HG03460 (cell line): ENCODE results near the gene ALK.

Source experiments
- ATAC-seq: cut with Tn5 transposase; IDR thresholded peaks from one replicate; pipeline ENCODE4 v1.9.1; 2021; ENCODE audit not compliant: unreplicated experiment

ALK gene

DNA sequence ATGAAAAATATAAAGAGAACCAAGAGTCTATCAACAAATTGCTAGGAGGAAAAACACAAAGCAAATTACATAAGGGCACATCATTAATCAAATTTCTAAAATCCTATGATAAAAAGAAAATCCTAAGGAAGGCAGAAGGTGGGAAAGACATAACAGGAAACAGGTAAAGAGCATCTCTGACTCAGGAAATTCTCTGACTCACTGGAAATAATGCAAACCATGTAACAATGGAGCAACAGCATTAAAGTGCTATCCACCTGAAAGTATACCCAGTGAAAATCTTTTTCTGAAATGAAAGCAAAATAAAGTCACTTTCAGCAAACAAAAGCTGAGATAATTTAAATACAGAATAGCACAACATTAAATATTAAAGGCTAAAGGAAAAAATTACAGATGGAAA lies 10.9 kb downstream of the ALK start:
- ATAC-seq: no peak

GRCh38 chr2:29902356-29902755 lies 19.0 kb downstream of the ALK start:
- ATAC-seq: no peak

GRCh38 chr2:29900971-29901633 lies 20.3 kb downstream of the ALK start:
- no peak for ATAC-seq

DNA sequence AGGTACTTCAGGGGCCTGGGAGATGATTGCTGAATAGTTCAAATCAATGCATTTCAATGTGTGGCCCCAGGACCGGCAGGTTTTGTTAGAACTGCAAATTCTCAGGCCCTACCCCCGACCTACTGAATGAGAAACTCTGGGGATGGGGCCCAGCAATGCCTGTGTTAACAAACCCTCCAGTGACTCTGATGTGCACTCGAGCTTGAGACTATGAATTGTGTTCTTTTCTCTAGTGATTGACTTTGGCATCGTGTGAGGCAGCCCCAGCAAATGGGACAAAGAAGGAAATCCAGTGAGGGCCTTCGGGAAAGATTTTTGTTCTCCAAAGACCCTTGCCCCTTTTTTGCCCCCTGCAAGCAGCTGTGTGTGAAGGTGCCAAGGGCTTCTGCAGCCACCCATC lies 22.4 kb downstream of the ALK start:
- ATAC-seq: no peak

DNA sequence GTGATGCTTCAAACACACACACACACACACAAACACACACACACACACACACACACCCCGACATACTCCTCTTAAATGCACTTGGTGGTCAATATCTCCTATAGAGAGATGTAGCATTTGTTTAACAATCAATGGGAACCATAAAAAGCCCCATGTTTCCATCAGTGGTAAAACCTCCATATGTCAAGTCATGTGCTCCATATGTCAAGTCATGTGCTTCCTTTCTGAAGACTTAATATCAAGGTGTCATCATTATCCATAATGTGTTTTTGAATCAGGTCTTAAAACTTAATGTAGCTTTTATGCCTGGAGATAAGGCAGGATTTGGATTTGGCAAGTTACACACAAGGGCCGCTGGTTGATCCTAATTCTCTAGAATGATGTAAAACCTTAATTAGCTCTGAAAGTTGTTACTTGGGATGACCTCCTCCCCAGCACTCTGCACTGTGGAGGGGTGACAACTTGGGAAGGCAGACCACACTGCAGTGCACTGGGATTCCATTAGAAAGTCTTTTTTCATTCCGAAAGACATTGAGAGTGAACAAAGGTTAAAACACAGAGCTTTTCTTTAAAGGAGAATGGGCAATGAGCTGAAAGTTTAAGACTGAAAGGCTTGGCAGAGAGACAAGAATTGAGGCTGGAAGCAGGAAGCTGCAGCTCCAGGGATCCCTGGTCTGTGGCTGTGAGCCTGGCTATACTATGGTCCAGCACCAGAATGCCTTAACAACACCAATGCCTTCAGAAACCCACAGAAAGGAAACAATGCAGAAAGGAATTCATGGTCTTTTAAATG lies 26.4 kb downstream of the ALK start:
- no peak for ATAC-seq

DNA sequence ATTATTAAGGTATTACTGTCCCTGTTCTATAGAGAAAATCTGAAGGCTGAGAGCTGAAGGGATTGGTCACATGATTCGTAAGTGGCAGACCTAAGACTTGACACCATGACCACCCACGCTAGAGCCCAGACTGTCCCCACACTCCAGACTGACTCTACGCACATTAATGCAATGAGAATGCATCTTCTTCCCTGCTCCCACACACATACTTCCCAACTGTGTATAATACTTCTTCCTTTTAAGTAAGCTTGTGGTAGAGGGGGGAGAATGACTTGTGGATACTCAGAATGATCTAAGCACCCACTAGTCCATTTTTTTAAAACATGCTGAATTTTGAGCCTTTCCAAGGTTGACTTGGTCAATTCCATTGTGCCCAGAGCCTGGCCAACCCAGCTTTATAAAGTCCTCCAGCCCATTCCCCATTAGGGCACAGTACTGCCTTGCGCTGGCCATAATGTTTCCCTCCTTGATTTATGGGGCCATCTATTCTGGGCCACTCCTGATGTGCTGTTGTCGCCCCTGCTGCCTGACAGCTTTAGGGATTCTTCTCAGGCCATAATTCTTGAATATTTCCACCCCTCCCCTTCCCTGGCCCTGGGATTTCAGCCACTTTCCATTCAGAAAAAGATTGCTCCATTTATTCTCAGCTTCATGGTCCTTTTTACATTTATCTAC lies 28.7 kb downstream of the ALK start:
- no peak for ATAC-seq

DNA sequence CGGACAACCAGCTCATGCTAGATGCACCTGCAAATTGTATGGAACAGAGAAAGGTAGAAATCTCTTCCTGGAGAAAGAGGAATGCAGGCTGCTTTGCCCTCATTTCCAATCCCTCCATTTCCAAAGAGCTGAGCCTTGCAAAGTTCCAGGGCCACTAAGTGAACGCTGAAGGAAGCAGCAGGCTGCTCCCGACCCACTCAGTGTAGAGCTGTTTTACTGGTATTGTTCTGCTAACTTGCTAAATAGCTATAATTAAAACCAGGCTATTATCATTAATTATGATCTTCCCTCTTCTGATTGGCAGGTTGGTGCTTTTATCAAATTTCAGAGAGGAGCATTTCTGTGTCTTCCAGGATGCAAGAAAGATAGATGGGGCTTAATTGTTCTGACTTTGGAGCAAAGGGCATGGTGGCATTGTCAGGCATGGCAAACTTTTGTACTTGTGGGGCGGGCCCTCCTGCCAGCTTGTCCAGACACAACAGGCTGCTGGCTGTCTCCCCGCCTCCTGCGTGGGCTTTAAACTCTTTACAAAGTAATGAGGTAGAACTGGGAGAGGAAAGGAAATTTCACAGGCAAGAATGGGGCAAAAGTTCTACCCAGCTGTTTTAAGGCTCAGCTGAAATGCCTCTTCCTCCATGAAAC lies 40.2 kb downstream of the ALK start:
- no peak for ATAC-seq

GRCh38 chr2:29880084-29880483 lies 41.3 kb downstream of the ALK start:
- ATAC-seq: no peak

DNA sequence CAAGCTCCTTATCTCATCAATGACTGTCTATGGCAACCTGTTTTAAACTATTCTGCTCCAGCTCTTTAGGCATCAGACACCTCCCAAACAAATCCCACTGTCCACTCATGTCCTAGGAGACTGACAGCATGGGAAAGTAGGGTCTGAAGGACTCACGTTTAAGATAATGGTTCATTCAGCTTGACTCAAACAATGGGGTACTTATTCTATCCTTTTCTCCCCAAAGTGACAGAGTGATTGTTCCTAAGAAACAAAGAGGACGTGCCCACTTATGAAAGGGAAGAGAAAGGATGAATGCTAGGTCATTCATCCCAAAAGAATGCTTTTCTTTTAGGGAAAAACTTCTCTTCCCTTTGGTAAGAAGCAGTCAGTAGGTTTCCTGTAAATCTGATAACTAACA lies 41.9 kb downstream of the ALK start:
- no peak for ATAC-seq

- ATAC-seq: no peak
Measured at GRCh38 chr2:29878898-29879297, 42.5 kb downstream of the ALK start.

- ATAC-seq: no peak
Measured at GRCh38 chr2:29876374-29876773, 45.0 kb downstream of the ALK start.

GRCh38 chr2:29874745-29875144 lies 46.6 kb downstream of the ALK start:
- ATAC-seq: no peak

DNA sequence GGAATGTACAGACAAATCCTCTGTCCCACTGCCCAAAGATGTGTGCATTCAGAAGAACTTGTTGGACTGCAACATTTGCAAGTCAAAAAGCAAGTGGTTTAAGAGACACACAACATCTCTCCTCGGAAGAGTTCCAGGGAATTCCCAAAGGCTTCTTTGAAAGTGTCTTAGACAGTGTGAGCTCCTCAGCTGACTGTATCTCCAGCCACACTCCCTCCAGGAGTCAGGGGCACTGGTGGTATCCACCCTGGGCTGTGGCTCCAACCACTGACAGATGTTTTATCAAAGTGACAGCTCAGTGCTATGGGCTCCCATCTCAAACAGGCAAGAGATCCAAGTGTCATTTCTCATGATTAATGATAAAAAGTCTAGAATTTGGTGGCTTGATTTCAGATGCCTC lies 48.5 kb downstream of the ALK start:
- ATAC-seq: no peak

DNA sequence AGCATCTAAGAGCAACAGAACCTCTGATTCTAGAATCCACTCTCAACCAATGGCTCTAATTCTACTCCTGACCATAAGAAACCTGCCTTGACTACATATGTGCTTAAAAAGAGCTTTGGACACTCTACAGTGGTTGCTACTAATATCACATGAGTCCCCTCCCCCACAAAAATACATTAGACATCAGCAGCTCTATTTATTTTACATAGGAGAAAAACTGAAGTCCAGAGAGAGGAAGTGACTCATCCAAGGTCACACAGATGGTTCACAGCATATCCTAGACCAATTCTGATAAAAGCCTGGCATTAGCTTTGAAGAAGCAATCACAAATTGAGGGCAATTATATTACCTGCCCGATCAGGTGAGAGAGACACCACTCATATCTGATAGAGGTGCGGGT lies 49.8 kb downstream of the ALK start:
- ATAC-seq: no peak

- ATAC-seq: no peak
Measured at GRCh38 chr2:29865512-29865911, 55.9 kb downstream of the ALK start.

DNA sequence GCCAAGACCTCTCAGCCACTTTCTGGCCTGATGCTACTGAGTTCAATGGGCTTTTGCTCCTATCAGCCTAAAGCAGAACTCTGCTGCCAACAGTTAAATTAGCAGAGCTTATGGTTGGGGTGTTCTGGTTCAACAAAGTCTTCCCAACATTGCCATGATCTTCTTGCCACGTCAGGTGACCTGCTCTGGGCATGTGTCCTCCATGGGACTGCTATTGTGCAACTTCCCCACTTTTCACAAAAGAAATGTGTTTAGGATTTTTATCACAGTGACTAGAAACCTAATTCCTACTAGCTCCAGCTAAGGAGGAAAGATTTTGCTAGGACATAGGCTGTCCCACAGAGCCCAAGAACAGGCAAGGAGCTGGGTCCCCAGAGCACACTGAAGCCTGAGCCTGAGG lies 56.4 kb downstream of the ALK start:
- no peak for ATAC-seq

- ATAC-seq: no peak
Measured at GRCh38 chr2:29855924-29856639, 65.3 kb downstream of the ALK start.

DNA sequence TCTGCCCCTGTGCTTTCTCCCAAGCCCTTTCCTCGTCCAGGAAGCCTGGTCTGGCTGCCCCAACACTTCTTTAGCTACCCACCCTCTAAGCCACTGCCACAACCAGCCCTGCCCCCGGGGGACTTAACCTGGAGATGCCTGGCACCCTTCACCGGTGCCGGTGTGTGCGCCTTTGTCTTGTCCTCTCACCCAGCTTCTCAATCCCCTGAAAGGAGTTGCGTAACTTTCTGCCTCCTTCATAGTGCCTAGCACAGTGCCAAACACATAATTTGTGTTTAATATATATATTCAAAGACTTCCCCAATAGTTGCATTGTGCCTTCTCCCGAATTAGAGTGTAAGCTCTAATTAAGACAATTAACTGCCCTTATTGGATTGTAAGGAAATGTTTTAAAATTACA lies 70.6 kb downstream of the ALK start:
- no peak for ATAC-seq

DNA sequence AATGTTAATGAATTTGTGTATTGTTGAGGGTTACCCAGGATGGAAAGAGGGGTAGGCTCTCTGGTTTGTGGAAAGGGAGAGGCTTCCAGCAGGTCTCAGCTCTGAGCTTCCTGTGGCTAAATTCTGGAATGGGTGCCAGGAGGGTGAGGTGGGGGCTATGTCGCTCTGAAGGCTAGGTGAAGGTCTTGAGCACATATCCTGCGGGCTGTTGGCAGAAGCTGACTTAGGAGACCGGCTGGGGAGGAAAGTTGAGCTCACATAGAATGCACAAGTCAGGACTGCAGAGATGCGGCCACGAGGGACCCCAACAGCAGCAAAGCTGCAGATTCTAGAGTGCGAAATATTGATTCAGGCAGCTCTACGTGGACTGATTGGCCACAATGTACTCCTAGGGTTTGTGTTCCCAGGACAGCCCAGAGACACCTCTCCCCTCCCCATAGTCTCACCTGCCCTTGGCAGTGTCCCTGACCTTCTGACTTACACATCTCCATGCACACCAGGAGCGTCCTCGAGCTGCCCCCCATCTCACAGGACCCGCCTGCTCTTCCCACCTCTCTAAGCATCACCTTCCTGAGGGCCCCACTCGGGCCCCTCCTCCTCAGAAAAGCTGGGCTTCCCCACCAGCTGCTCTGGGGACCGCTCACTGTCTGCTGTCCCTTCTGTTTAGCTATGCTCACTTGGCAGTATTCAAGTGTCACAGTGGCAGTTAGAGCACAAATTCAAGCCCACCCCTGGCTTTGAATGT lies 72.6 kb downstream of the ALK start:
- ATAC-seq: no peak

DNA sequence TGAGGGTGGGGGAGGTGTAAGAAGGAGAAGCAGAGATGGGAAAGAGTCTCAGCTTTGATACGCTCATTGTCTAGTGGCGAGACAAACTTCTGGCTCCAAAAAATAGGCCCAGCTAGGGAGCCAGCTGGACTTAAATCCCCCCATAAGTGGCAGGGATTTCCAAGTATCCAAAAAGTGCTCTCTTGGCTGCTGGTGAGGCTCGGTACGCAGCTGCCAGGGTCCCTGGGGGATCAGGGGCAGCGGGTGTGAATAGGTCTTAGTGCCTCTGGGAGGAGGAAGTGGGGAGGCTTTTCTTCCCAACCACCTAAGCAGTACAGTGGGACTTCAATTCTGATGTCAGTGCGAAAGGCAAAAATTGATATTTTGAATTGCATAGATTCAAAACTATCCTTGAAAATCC lies 73.5 kb downstream of the ALK start:
- ATAC-seq: no peak
